Astrocyte (in vitro differentiated cells and primary cell): Measurements from ENCODE around the gene SCTR. TPM values are rescaled to one million over a fixed set of nuclear protein-coding genes. Genes with fewer than 3 reads are reported as not detected.

Source experiments
- DNase-seq: peaks from one replicate; pipeline ENCODE4 v3.0.0-alpha.2; 2010; ENCODE audit warnings: low read depth
- FAIRE-seq: peaks from 2 replicates; lab custom pipeline; 2011; peaks lifted over from hg19 to GRCh38; lab: Jason Lieb, UNC
- H2AFZ ChIP-seq: 2 replicates; pipeline ENCODE4 v1.6.0; 2012; ENCODE audit warnings: low read depth, low read length, inconsistent platforms
- H3K27ac ChIP-seq: 2 replicates; pipeline ENCODE4 v1.5.1; 2011; ENCODE audit warnings: low read depth, low read length, inconsistent platforms
- H3K27me3 ChIP-seq: 2 replicates; pipeline ENCODE4 v1.6.0; 2011; ENCODE audit warnings: low read length, inconsistent platforms; ENCODE audit not compliant: insufficient read depth
- H3K36me3 ChIP-seq: 2 replicates; pipeline ENCODE4 v1.5.1; 2011; ENCODE audit warnings: low read length, inconsistent platforms; ENCODE audit not compliant: insufficient read depth
- H3K4me1 ChIP-seq: 2 replicates; pipeline ENCODE4 v1.5.1; 2011; ENCODE audit warnings: low read length, inconsistent platforms; ENCODE audit not compliant: insufficient read depth
- H3K4me2 ChIP-seq: 2 replicates; pipeline ENCODE4 v1.6.0; 2012; ENCODE audit warnings: low read length, inconsistent platforms
- H3K4me3 ChIP-seq: 2 replicates; pipeline ENCODE4 v1.5.1; 2011; ENCODE audit warnings: low read depth, mild to moderate bottlenecking, low read length, inconsistent platforms; ENCODE audit not compliant: insufficient read depth
- H3K79me2 ChIP-seq: 2 replicates; pipeline ENCODE4 v1.6.0; 2012; ENCODE audit warnings: mild to moderate bottlenecking, low read length, inconsistent platforms; ENCODE audit not compliant: insufficient read depth
- H3K9ac ChIP-seq: 2 replicates; pipeline ENCODE4 v1.6.0; 2012; ENCODE audit warnings: mild to moderate bottlenecking, low read length, inconsistent platforms
- H3K9me3 ChIP-seq: 2 replicates; pipeline ENCODE4 v1.5.1; 2012; ENCODE audit warnings: low read depth, mild to moderate bottlenecking, low read length, inconsistent platforms; ENCODE audit not compliant: insufficient read depth
- H4K20me1 ChIP-seq: 2 replicates; pipeline ENCODE4 v1.6.0; 2012; ENCODE audit warnings: low read length, inconsistent platforms; ENCODE audit not compliant: insufficient read depth
- H3K27ac Mint-ChIP-seq: one replicate; pipeline ENCODE4 v1.8.0; 2021; ENCODE audit warnings: mild to moderate bottlenecking, mixed read lengths; ENCODE audit not compliant: unreplicated experiment
- H3K27me3 Mint-ChIP-seq: one replicate; pipeline ENCODE4 v1.8.0; 2021; ENCODE audit warnings: low read depth, mixed read lengths; ENCODE audit not compliant: unreplicated experiment
- H3K36me3 Mint-ChIP-seq: one replicate; pipeline ENCODE4 v1.8.0; 2021; ENCODE audit warnings: low read depth, mixed read lengths; ENCODE audit not compliant: unreplicated experiment
- H3K4me1 Mint-ChIP-seq: one replicate; pipeline ENCODE4 v1.8.0; 2021; ENCODE audit warnings: low read depth, mixed read lengths; ENCODE audit not compliant: unreplicated experiment
- H3K4me3 Mint-ChIP-seq: one replicate; pipeline ENCODE4 v1.8.0; 2021; ENCODE audit warnings: mild to moderate bottlenecking, moderate library complexity, mixed read lengths; ENCODE audit not compliant: unreplicated experiment
- H3K9me3 Mint-ChIP-seq: one replicate; pipeline ENCODE4 v1.8.0; 2021; ENCODE audit warnings: mild to moderate bottlenecking, mixed read lengths; ENCODE audit not compliant: unreplicated experiment
- EZH2 ChIP-seq: IDR thresholded peaks from 2 replicates; pipeline ENCODE4 v1.6.1; 2012; ENCODE audit warnings: mild to moderate bottlenecking, low read length, inconsistent platforms; ENCODE audit not compliant: insufficient read depth
- total RNA-seq: library from RNA; stranded (reverse); gene quantifications from 2 replicates; pipeline ENCODE4 v1.2.1, GENCODE V29; 2021
- TF ChIP-seq, protein P1 (sequence below): IDR thresholded peaks from 2 replicates; pipeline ENCODE4 v1.5.1; 2011; ENCODE audit warnings: low read depth, mild to moderate bottlenecking, inconsistent platforms, low read length, moderate library complexity; ENCODE audit not compliant: insufficient read depth

SCTR gene
- total RNA-seq, 1 donor from 2014 or later: not detected

- Histone ChIP-seq H3K4me3 (no peak overlapping the region), H3K4me1 (no peaks in the 10 kb centered on the region), H4K20me1 (no peaks in the 10 kb centered on the region), H3K9me3 (peaks cover 5% of the 10 kb centered on the region), H2AFZ (no peak overlapping the region), H3K36me3 (no peaks in the 10 kb centered on the region), H3K27ac (no peak overlapping the region), H3K9ac (no peak overlapping the region), H3K4me2 (no peak overlapping the region), H3K27me3 (peaks cover 18% of the 10 kb centered on the region), H3K79me2 (no peaks in the 10 kb centered on the region)
- TF ChIP-seq, protein P1, sequence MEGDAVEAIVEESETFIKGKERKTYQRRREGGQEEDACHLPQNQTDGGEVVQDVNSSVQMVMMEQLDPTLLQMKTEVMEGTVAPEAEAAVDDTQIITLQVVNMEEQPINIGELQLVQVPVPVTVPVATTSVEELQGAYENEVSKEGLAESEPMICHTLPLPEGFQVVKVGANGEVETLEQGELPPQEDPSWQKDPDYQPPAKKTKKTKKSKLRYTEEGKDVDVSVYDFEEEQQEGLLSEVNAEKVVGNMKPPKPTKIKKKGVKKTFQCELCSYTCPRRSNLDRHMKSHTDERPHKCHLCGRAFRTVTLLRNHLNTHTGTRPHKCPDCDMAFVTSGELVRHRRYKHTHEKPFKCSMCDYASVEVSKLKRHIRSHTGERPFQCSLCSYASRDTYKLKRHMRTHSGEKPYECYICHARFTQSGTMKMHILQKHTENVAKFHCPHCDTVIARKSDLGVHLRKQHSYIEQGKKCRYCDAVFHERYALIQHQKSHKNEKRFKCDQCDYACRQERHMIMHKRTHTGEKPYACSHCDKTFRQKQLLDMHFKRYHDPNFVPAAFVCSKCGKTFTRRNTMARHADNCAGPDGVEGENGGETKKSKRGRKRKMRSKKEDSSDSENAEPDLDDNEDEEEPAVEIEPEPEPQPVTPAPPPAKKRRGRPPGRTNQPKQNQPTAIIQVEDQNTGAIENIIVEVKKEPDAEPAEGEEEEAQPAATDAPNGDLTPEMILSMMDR: no peak
- TF ChIP-seq EZH2: no peak
- FAIRE-seq: no peak
- peaks cover 17% of the 10 kb centered on the region for H3K9me3 Mint-ChIP-seq
- H3K27ac Mint-ChIP-seq: no peak overlapping the region
- H3K4me1 Mint-ChIP-seq: peaks cover 6% of the 10 kb centered on the region
- peak; percentile 2 for DNase-seq
- H3K27me3 Mint-ChIP-seq: peaks cover 4% of the 10 kb centered on the region
- no peaks in the 10 kb centered on the region for H3K36me3 Mint-ChIP-seq
- H3K4me3 Mint-ChIP-seq: no peak overlapping the region
Observed at GRCh38 chr2:119419065-119419464, 105.2 kb downstream of the SCTR start.

GRCh38 chr2:119417908-119418307 is 106.4 kb downstream of the SCTR start:
- Histone ChIP-seq H3K9ac (no peak overlapping the region), H3K4me1 (no peaks in the 10 kb centered on the region), H3K27ac (no peak overlapping the region), H4K20me1 (no peaks in the 10 kb centered on the region), H3K36me3 (no peaks in the 10 kb centered on the region), H3K4me2 (no peak overlapping the region), H3K27me3 (peaks cover 16% of the 10 kb centered on the region), H3K9me3 (peaks cover 5% of the 10 kb centered on the region), H3K4me3 (no peak overlapping the region), H3K79me2 (no peaks in the 10 kb centered on the region), H2AFZ (no peak overlapping the region)
- TF ChIP-seq EZH2: no peak
- TF ChIP-seq, protein P1: no peak
- Mint-ChIP-seq H3K4me1 (peaks cover 6% of the 10 kb centered on the region), H3K27ac (no peak overlapping the region), H3K4me3 (no peak overlapping the region), H3K9me3 (peaks cover 17% of the 10 kb centered on the region), H3K36me3 (no peaks in the 10 kb centered on the region), H3K27me3 (peaks cover 4% of the 10 kb centered on the region)
- no peak for DNase-seq
- no peak for FAIRE-seq

DNA sequence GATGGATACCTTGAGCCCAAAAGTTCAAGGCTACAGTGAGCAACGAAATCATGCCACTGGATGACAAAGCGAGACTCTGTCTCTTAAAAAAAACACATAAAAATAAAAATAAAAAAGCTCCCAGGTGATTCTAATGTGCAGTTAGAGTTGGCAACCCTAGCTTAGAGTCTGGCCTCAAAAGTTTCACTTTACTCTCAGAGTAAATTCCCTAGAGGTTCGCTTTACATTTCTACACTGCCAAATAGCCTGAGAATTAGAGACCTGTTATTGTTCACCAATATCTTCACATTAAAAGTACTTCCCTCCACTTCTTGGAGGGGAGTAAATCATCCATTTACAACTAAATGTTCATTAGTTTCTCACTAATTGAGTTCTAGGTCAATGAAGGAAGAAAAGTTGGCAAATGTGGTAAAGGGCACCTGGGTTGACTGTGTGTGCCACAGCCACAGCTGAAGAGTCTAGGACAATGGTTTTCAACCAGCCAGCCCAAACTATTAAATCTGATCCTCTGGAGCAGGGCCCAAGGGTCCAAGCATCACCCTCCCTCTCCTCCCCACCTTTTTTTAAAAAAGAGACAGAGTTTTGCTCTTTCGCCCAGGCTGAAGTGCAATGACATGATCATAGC is 107.9 kb downstream of the SCTR start:
- no peak overlapping the region for H3K27ac Mint-ChIP-seq
- TF ChIP-seq EZH2: no peak
- TF ChIP-seq, protein P1: no peak

More for the DNA sequence above, 107.9 kb downstream of the SCTR start:
- peaks cover 6% of the 10 kb centered on the region for H3K4me1 Mint-ChIP-seq
- H3K27me3 Mint-ChIP-seq: peaks cover 2% of the 10 kb centered on the region
- Histone ChIP-seq H3K36me3 (no peaks in the 10 kb centered on the region), H3K9ac (no peak overlapping the region), H3K27ac (no peak overlapping the region), H3K9me3 (peaks cover 5% of the 10 kb centered on the region), H3K79me2 (no peaks in the 10 kb centered on the region), H3K4me2 (no peak overlapping the region), H3K4me1 (no peaks in the 10 kb centered on the region), H3K27me3 (peaks cover 6% of the 10 kb centered on the region), H4K20me1 (no peaks in the 10 kb centered on the region), H3K4me3 (no peak overlapping the region), H2AFZ (no peak overlapping the region)
- DNase-seq (no peak), FAIRE-seq (no peak)
- H3K36me3 Mint-ChIP-seq: no peaks in the 10 kb centered on the region
- no peak overlapping the region for H3K4me3 Mint-ChIP-seq
- peaks cover 5% of the 10 kb centered on the region for H3K9me3 Mint-ChIP-seq
